CD4-positive, alpha-beta T cell treated with Interleukin-15 for 4 hours (primary cell): ENCODE results near the gene PIP5K1B.
"Not testable (repeated sequence)": the region's sequence is repeated elsewhere in the genome, so short reads cannot be mapped to it uniquely, and the experiment has no call there.

Experiments
- DNase-seq: peaks from one replicate; pipeline ENCODE4 v3.0.0-alpha.2; 2020; ENCODE audit warnings: low spot score

PIP5K1B gene

GRCh38 chr9:69029535-69029934 lies 324.5 kb downstream of the PIP5K1B start:
- DNase-seq: no peak

- DNase-seq: no peak
Measured at GRCh38 chr9:69030851-69031645, 326.0 kb downstream of the PIP5K1B start.

DNA sequence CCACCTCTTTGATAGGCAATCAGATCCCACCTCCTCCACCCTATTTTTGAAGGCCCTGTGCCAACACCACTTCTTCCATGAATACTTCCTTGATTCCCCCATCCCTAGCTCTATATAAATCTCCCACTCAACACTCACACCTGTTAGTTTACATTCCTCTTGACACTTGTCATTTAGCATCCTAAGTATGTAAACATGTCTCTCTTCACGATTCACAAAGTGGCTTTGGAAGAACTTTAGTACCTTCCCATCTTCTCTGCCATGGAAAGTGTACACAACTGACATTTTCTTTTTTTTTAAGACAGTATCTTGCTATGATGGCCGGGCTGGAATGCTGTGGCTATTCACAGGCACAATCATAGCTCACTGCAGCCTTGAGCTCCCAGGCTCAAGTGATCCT lies 329.0 kb downstream of the PIP5K1B start:
- no peak for DNase-seq

DNA sequence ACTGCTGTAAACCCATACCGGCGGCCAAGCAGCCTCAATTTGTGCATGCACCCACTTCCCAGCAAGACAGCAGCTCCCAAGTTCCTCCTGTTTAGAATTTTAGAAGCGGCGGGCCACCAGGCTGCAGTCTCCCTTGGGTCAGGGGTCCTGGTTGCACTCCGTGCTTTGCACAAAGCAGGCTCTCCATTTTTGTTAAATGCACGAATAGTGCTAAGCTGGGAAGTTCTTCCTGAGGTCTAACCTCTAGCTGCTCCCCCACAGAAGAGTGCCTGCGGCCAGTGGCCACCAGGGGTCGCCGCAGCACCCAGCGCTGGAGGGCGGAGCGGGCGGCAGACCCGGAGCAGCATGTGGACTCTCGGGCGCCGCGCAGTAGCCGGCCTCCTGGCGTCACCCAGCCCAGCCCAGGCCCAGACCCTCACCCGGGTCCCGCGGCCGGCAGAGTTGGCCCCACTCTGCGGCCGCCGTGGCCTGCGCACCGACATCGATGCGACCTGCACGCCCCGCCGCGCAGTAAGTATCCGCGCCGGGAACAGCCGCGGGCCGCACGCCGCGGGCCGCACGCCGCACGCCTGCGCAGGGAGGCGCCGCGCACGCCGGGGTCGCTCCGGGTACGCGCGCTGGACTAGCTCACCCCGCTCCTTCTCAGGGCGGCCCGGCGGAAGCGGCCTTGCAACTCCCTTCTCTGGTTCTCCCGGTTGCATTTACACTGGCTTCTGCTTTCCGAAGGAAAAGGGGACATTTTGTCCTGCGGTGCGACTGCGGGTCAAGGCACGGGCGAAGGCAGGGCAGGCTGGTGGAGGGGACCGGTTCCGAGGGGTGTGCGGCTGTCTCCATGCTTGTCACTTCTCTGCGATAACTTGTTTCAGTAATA lies 330.6 kb downstream of the PIP5K1B start, which contains the start of gene FXN:
FXN (plus strand) TSS at position 315 of the 871 bp plus-strand sequence; CDS start at position 346, 31 bp downstream.
- peak; percentile 82 for DNase-seq

GRCh38 chr9:69036309-69036708 lies 331.3 kb downstream of the PIP5K1B start:
- DNase-seq: peak; percentile 15

- DNase-seq: no peak
Measured at GRCh38 chr9:69036799-69037198, 331.8 kb downstream of the PIP5K1B start.

DNA sequence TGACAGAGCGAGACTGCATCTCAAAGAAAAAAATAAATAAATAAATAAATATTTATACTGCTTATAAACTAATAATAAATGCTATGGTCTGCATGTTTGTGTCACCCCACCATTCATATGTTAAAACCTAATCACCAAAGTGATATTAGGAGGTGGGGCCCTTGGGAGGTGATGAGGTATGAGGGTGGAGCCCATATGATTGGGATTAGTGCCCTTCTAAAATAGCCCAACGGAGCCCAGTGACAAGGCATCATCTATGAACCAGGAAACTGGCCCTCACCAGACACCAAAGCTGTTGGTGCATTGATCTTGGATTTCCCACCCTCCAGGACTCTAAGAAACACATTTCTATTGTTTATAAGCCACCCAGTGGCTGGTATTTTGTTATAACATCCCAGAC lies 335.6 kb downstream of the PIP5K1B start:
- no peak for DNase-seq

DNA sequence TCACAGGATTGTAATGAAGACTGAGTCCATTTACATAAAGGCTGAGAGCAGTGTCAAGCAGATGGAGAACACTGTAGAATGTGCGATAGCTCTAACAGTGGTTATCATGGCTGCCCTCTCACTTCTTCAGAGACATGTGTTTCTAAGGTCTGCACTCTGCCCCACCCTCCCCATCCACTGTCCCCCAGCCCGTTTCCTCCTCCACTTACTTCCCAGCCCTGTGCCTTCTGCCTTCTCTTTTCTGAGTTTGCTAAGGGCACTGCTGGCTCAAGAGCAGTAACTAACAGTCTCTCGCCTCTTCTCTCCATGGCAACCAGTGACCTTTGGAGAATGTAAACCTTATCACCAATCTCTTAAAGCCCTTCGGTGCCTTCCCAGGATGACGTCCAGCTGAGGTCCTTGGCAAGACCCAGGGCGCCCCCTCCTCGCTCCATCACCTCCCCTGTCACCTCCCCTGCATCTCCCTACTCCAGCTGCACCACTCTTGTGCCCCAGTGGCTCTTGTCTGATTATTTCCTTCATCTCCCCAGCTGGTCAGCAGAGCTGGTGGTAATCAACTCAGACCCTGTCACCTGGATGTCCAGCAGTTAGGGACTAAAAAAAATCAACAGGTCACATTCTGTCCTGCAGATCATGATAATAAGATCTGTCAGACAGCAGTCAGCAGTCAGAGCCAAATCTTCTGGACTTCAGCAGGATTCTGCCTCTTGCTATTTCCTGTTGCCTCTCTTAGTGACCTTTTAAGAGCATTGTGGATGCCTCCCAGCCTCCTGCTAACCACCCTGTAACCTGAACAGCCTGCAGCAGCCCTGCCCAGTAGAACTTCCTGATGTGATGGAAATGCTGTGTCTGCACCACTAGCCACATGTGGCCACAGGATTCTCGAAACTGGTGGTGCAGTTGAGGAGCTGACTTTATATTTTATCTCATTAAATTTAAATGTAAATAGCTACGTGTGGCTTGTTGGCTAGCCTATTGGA lies 339.5 kb downstream of the PIP5K1B start:
- no peak for DNase-seq

DNA sequence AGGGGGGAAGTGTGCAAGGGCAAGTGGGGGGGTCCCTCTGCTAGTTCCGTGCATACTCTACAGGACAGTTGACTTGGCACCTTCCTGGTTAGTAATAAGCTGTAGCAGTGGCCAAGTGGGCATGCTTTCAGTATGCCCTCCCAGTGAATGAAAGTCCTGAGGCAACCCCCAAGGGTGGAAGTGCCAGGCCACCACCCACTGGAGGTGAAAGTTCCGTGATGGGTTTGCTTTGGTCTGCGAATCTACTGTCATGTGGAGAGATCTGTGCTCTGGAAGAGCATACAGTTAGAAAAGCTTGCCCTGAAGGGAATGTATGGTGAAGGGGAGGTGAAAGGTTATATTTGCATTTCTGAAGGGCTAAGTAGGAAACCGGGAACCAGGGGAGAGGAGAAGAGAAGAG lies 340.8 kb downstream of the PIP5K1B start:
- DNase-seq: no peak

DNA sequence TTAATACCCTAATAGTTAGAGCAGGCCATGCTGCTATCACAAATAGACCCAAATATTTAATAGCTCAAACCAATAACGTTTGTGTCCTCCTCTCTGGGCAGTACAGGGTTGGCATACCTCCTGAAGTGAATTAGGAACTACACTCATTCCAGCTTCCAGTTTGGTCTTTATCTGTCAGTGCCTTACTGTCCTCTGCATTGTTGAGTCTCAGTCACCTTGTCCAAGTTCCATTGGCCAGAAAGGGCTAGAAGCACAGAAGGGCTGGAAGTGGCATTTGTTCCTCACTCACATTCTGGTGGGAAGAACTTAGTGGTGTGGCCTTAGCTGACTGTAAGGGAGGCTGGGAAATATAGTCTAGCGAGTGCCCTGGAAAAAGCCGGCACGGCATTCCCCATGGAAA lies 341.7 kb downstream of the PIP5K1B start:
- DNase-seq: no peak

DNA sequence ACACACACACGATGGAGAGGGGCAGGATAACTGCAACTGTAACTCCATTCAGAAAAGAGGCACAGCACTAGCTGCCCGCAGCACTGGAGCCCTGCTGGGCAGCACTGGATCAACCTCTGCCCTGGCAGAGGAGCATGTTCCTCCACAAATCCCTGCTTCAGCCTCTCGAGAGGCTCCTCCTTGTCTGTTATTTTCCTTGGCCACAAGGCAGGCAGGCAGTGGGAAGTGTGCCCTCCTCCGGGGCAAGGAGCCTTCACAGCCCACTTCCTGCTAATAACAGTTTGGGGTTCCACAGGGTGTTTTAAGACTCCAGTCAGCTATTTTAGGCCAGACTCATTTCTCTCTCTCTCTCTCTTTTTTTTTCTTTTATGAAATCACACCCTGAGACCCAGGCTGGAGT lies 342.3 kb downstream of the PIP5K1B start:
- DNase-seq: no peak

GRCh38 chr9:69049094-69049493 lies 344.1 kb downstream of the PIP5K1B start:
- DNase-seq: no peak

- DNase-seq: not testable (repeated sequence)
Measured at GRCh38 chr9:69050936-69051335, 345.9 kb downstream of the PIP5K1B start.

DNA sequence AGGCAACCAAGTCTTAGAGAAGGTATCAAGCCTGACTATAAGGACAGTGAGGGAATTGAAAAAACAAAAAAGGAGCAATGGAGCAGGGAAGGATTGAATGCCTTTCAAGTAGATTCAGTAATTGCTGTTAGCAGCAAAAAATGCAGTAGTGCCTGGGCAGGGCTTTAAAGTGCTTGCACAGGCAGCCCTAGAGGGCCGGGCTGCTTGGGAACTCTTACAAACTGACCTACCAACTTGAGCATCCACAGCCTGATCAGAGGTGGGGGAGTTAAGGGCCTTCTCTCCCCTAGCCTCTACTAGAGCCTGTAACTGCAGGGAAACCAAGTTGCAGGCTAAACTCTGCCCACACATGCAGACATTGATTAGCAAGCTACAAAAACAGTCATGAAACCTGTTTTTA lies 349.9 kb downstream of the PIP5K1B start:
- DNase-seq: no peak

DNA sequence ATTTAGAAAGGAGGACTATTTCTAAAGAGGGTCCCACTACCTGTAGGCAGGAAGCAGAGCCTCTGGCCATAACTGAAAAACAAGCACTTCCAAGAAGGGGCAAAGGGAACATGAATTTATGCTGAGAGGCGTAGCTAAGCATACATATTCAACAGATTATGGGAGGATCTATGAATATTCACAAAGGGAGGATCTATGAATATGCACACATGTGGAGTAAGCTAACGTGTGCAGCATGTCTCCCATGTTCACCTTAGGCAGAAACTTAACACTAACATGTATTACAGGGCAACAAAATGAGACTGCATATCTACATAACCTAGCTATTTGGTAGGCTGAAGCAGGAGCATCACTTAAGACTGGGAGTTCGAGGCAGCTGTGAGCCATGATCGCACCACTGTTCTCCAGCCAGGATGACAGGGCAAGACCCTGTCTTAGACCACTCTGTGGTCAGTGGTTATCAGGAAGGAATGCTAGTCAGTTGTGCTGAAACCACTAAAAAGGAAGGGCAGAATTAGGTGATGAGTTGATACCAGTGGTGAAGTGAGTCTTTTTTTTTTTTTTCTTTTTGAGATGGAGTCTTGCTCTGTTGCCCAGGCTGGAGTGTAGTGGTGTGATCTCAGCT lies 351.3 kb downstream of the PIP5K1B start:
- DNase-seq: no peak

- no peak for DNase-seq
Measured at GRCh38 chr9:69058101-69058500, 353.1 kb downstream of the PIP5K1B start.
